ENCODE results near the gene RBM15. TPM values are rescaled to one million over a fixed set of nuclear protein-coding genes. Genes with fewer than 3 reads are reported as not detected.

Gene RBM15
- total and polyA plus RNA-seq, 2 experiments from 2014 or later, result 20.8 to 84.0 TPM

DNA sequence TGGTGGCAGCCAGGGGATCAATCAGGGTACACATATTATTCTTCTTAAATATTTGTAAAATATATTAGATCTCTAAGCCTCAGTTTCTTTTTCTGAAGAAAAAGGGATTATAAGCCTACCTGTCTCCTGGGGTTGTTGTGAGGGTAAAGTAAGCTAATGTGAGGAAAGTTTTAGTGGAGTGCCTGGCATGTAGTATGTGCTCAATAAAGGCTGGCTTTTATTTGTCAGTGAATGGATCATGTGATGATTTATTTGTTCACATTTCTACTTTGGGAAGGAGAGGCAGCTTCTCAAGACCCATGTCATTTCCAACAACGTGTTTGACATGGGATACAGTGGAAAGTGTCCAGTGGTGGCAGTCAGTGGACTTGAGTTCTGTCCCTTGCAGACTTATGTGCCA, 12.4 kb upstream of the RBM15 start:
- no peaks in the 10 kb centered on the region for H3K79me2 ChIP-seq (replicated peaks; ENCODE audit: insufficient read depth)
- H4K20me1 ChIP-seq (replicated peaks; ENCODE audit: insufficient read depth), result no peaks in the 10 kb centered on the region
- Mint-ChIP-seq H3K9me3 (no peaks in the 10 kb centered on the region), H3K27me3 (ENCODE audit: insufficient read depth, low read depth, poor library complexity) (no peaks in the 10 kb centered on the region), H3K4me1 (peaks cover 5% of the 10 kb centered on the region; the same call in 2 of the 3 replicates), H3K4me3 (no peak overlapping the region), H3K27ac (no peak overlapping the region), H3K36me3 (ENCODE audit: low read depth) (no peaks in the 10 kb centered on the region)
- no peaks in the 10 kb centered on the region for H3F3A ChIP-seq (replicated peaks; ENCODE audit: low read depth)
- no peak overlapping the region for H3K27ac ChIP-seq (ENCODE audit: low read depth)
- no peak overlapping the region for H2AFZ ChIP-seq
- DNase-seq (ENCODE audit: low spot score) (no peak), ATAC-seq (no peak)
- no peak overlapping the region for H3K4me2 ChIP-seq
- H3K9me2 ChIP-seq (ENCODE audit: insufficient read depth), result no peaks in the 10 kb centered on the region
- no peak overlapping the region for H3K4me3 ChIP-seq
- TF ChIP-seq, protein P1, sequence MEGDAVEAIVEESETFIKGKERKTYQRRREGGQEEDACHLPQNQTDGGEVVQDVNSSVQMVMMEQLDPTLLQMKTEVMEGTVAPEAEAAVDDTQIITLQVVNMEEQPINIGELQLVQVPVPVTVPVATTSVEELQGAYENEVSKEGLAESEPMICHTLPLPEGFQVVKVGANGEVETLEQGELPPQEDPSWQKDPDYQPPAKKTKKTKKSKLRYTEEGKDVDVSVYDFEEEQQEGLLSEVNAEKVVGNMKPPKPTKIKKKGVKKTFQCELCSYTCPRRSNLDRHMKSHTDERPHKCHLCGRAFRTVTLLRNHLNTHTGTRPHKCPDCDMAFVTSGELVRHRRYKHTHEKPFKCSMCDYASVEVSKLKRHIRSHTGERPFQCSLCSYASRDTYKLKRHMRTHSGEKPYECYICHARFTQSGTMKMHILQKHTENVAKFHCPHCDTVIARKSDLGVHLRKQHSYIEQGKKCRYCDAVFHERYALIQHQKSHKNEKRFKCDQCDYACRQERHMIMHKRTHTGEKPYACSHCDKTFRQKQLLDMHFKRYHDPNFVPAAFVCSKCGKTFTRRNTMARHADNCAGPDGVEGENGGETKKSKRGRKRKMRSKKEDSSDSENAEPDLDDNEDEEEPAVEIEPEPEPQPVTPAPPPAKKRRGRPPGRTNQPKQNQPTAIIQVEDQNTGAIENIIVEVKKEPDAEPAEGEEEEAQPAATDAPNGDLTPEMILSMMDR (conservative IDR thresholded peaks at IDR 0.05; ENCODE audit: low read depth in 2 of 2), result no peak
- TF ChIP-seq NANOG (IDR thresholded peaks at IDR 0.05; ENCODE audit: borderline replicate concordance), result no peak
- no peak for TF ChIP-seq CREB1 (CRISPR knock-in tag; IDR thresholded peaks at IDR 0.05; ENCODE audit: low read depth)
- no peak for TF ChIP-seq EZH2phosphoT487 (IDR thresholded peaks at IDR 0.05; ENCODE audit: unreplicated experiment)
- TF ChIP-seq, protein P2, sequence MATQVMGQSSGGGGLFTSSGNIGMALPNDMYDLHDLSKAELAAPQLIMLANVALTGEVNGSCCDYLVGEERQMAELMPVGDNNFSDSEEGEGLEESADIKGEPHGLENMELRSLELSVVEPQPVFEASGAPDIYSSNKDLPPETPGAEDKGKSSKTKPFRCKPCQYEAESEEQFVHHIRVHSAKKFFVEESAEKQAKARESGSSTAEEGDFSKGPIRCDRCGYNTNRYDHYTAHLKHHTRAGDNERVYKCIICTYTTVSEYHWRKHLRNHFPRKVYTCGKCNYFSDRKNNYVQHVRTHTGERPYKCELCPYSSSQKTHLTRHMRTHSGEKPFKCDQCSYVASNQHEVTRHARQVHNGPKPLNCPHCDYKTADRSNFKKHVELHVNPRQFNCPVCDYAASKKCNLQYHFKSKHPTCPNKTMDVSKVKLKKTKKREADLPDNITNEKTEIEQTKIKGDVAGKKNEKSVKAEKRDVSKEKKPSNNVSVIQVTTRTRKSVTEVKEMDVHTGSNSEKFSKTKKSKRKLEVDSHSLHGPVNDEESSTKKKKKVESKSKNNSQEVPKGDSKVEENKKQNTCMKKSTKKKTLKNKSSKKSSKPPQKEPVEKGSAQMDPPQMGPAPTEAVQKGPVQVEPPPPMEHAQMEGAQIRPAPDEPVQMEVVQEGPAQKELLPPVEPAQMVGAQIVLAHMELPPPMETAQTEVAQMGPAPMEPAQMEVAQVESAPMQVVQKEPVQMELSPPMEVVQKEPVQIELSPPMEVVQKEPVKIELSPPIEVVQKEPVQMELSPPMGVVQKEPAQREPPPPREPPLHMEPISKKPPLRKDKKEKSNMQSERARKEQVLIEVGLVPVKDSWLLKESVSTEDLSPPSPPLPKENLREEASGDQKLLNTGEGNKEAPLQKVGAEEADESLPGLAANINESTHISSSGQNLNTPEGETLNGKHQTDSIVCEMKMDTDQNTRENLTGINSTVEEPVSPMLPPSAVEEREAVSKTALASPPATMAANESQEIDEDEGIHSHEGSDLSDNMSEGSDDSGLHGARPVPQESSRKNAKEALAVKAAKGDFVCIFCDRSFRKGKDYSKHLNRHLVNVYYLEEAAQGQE (IDR thresholded peaks at IDR 0.05; ENCODE audit: unreplicated experiment), result no peak
- TF ChIP-seq, protein P3, sequence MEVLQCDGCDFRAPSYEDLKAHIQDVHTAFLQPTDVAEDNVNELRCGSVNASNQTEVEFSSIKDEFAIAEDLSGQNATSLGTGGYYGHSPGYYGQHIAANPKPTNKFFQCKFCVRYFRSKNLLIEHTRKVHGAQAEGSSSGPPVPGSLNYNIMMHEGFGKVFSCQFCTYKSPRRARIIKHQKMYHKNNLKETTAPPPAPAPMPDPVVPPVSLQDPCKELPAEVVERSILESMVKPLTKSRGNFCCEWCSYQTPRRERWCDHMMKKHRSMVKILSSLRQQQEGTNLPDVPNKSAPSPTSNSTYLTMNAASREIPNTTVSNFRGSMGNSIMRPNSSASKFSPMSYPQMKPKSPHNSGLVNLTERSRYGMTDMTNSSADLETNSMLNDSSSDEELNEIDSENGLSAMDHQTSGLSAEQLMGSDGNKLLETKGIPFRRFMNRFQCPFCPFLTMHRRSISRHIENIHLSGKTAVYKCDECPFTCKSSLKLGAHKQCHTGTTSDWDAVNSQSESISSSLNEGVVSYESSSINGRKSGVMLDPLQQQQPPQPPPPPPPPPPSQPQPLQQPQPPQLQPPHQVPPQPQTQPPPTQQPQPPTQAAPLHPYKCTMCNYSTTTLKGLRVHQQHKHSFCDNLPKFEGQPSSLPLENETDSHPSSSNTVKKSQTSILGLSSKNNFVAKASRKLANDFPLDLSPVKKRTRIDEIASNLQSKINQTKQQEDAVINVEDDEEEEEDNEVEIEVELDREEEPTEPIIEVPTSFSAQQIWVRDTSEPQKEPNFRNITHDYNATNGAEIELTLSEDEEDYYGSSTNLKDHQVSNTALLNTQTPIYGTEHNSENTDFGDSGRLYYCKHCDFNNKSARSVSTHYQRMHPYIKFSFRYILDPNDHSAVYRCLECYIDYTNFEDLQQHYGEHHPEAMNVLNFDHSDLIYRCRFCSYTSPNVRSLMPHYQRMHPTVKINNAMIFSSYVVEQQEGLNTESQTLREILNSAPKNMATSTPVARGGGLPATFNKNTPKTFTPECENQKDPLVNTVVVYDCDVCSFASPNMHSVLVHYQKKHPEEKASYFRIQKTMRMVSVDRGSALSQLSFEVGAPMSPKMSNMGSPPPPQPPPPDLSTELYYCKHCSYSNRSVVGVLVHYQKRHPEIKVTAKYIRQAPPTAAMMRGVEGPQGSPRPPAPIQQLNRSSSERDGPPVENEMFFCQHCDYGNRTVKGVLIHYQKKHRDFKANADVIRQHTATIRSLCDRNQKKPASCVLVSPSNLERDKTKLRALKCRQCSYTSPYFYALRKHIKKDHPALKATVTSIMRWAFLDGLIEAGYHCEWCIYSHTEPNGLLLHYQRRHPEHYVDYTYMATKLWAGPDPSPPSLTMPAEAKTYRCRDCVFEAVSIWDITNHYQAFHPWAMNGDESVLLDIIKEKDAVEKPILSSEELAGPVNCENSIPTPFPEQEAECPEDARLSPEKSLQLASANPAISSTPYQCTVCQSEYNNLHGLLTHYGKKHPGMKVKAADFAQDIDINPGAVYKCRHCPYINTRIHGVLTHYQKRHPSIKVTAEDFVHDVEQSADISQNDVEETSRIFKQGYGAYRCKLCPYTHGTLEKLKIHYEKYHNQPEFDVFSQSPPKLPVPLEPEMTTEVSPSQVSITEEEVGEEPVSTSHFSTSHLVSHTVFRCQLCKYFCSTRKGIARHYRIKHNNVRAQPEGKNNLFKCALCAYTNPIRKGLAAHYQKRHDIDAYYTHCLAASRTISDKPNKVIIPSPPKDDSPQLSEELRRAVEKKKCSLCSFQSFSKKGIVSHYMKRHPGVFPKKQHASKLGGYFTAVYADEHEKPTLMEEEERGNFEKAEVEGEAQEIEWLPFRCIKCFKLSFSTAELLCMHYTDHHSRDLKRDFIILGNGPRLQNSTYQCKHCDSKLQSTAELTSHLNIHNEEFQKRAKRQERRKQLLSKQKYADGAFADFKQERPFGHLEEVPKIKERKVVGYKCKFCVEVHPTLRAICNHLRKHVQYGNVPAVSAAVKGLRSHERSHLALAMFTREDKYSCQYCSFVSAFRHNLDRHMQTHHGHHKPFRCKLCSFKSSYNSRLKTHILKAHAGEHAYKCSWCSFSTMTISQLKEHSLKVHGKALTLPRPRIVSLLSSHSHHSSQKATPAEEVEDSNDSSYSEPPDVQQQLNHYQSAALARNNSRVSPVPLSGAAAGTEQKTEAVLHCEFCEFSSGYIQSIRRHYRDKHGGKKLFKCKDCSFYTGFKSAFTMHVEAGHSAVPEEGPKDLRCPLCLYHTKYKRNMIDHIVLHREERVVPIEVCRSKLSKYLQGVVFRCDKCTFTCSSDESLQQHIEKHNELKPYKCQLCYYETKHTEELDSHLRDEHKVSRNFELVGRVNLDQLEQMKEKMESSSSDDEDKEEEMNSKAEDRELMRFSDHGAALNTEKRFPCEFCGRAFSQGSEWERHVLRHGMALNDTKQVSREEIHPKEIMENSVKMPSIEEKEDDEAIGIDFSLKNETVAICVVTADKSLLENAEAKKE (CRISPR knock-in tag; IDR thresholded peaks at IDR 0.05), result no peak
- H3K36me3 ChIP-seq (ENCODE audit: insufficient read depth), result no peaks in the 10 kb centered on the region
- no peaks in the 10 kb centered on the region for H3K27me3 ChIP-seq (ENCODE audit: insufficient read depth)
- no peaks in the 10 kb centered on the region for H3K4me1 ChIP-seq (ENCODE audit: insufficient read depth)
